ENCODE data around the gene NAA40. TPM values are rescaled to one million over a fixed set of nuclear protein-coding genes. Genes with fewer than 3 reads are reported as not detected.

NAA40 gene
- total RNA-seq, 1 experiment from 2014 or later, result 44.4 TPM

DNA sequence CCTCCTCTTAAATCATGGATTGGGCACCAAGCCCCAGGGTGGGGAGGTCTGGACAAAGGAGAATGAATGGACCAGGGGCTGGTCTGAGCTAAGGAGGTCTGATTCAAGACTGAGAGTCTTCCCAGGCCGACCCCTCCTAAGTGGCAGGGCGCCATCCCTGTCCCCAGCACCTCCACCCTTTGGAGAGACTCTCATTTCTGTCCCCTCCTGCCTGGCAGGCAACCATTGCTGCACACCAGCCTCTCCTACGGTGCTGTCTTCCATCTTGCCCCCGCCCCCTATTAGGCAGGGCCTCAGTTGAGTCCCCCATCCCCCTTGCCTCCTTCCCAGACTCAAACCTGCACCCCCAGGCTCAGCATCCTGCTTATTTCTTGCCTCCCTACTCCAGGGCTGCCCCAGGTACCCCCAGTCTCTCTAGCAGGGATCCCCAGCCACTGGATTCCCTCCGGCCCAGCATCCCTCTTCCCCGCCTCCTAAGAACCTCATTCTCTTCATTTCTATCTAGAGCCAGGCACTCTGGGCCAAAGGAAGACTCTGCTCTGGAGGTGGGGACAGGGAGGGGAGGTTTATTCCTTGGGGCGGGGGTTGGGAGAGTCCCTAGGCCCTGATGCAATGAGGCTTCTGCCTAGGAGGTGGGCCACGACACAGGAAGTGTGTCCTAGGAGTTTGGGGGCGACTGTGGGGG is 20.2 kb upstream of the NAA40 start:
- Histone ChIP-seq H2BK5ac (ENCODE audit: insufficient read length, low read length) (peak overlapping the region; percentile 28), H3K27ac (ENCODE audit: insufficient read length, low read depth, low read length) (peak overlapping the region; percentile 85), H2BK20ac (ENCODE audit: low read depth, low read length, poor library complexity, severe bottlenecking) (no peak overlapping the region), H2BK12ac (ENCODE audit: insufficient read length, low read depth, low read length) (peak overlapping the region; percentile 72), H3K79me1 (ENCODE audit: insufficient read depth, low read depth, low read length, poor library complexity, severe bottlenecking) (no peaks in the 10 kb centered on the region), H2BK15ac (ENCODE audit: low read depth, low read length) (no peak overlapping the region), H3T11ph (ENCODE audit: low read length) (peak overlapping the region; percentile 71), H4K91ac (ENCODE audit: insufficient read length, low read depth, low read length) (peak overlapping the region; percentile 94), H4K8ac (replicated peaks; ENCODE audit: insufficient read length, low read depth, low read length) (no peak overlapping the region), H2AFZ (ENCODE audit: low read length) (no peak overlapping the region), H3K4me2 (ENCODE audit: insufficient read depth, insufficient read length, low read length) (peak overlapping the region; percentile 67), H3K9ac (ENCODE audit: extremely low read depth, insufficient read length, low read length) (peak overlapping the region; percentile 72), H2BK120ac (ENCODE audit: low read depth, low read length, poor library complexity, severe bottlenecking) (no peak overlapping the region), H3K23ac (ENCODE audit: insufficient read length, low read depth, low read length) (no peak overlapping the region), H3K56ac (ENCODE audit: insufficient read length, low read depth, low read length) (no peak overlapping the region), H3K4me1 (ENCODE audit: insufficient read depth, low read length) (peaks cover 3% of the 10 kb centered on the region), H3K79me2 (ENCODE audit: insufficient read depth, low read length) (peaks cover 5% of the 10 kb centered on the region; the same call in 1 of the 2 replicates), H3K4ac (ENCODE audit: low read depth, low read length) (peak overlapping the region; percentile 90), H4K20me1 (ENCODE audit: control insufficient read depth, insufficient read depth, insufficient read length) (no peaks in the 10 kb centered on the region), H2AK5ac (ENCODE audit: insufficient read length, low read length) (no peak overlapping the region), H3K27me3 (ENCODE audit: insufficient read depth, low read length) (no peaks in the 10 kb centered on the region), H3K14ac (ENCODE audit: insufficient read depth, low read length) (peak overlapping the region; percentile 94), H3K9me3 (ENCODE audit: control insufficient read depth, low read depth, low read length) (no peaks in the 10 kb centered on the region), H3K18ac (ENCODE audit: insufficient read length, low read depth, low read length) (peak overlapping the region; percentile 83), H3K23me2 (ENCODE audit: insufficient read length, low read depth, low read length, poor library complexity, severe bottlenecking) (peaks cover 33% of the 10 kb centered on the region), H4K5ac (ENCODE audit: insufficient read length, low read depth, low read length) (peak overlapping the region; percentile 23)
- Mint-ChIP-seq H3K27me3 (ENCODE audit: low read depth) (peaks cover 8% of the 10 kb centered on the region), H3K36me3 (ENCODE audit: insufficient read depth in 1 of 3, low read depth in 3 of 3) (peaks cover 12 to 23% (median 15%) of the 10 kb centered on the region in 3 experiments), H3K27ac (peak overlapping the region; percentile 99 to 100 (median 99)), H3K9me3 (peaks cover 5% of the 10 kb centered on the region in 2 experiments; a peak in 4 of 5 replicates), H3K4me1 (peaks cover 24 to 31% of the 10 kb centered on the region in 2 experiments), H3K4me3 (peak overlapping the region; percentile 67 to 87)
- DNase-seq, result peak; percentile 77
- WGBS (ENCODE audit: extremely low coverage, insufficient read length, low lambda C conversion rate), result no CpG with 5 or more reads among the region's 9 CpGs
- TF ChIP-seq, protein P1, sequence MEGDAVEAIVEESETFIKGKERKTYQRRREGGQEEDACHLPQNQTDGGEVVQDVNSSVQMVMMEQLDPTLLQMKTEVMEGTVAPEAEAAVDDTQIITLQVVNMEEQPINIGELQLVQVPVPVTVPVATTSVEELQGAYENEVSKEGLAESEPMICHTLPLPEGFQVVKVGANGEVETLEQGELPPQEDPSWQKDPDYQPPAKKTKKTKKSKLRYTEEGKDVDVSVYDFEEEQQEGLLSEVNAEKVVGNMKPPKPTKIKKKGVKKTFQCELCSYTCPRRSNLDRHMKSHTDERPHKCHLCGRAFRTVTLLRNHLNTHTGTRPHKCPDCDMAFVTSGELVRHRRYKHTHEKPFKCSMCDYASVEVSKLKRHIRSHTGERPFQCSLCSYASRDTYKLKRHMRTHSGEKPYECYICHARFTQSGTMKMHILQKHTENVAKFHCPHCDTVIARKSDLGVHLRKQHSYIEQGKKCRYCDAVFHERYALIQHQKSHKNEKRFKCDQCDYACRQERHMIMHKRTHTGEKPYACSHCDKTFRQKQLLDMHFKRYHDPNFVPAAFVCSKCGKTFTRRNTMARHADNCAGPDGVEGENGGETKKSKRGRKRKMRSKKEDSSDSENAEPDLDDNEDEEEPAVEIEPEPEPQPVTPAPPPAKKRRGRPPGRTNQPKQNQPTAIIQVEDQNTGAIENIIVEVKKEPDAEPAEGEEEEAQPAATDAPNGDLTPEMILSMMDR (conservative IDR thresholded peaks at IDR 0.05), result no peak

Measured in H9 (cell line).